Pons (tissue), 1 donor: ENCODE measurements around the gene KRTAP1-4.
"Not testable (repeated sequence)": the region's sequence is repeated elsewhere in the genome, so short reads cannot be mapped to it uniquely, and the experiment has no call there.

Source experiments
- DNase-seq: peaks from one replicate; pipeline ENCODE4 v3.0.0-alpha.2; 2016; ENCODE audit warnings: low spot score

Gene KRTAP1-4, protein sequence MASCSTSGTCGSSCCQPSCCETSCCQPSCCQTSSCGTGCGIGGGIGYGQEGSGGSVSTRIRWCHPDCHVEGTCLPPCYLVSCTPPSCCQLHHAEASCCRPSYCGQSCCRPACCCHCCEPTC

DNA sequence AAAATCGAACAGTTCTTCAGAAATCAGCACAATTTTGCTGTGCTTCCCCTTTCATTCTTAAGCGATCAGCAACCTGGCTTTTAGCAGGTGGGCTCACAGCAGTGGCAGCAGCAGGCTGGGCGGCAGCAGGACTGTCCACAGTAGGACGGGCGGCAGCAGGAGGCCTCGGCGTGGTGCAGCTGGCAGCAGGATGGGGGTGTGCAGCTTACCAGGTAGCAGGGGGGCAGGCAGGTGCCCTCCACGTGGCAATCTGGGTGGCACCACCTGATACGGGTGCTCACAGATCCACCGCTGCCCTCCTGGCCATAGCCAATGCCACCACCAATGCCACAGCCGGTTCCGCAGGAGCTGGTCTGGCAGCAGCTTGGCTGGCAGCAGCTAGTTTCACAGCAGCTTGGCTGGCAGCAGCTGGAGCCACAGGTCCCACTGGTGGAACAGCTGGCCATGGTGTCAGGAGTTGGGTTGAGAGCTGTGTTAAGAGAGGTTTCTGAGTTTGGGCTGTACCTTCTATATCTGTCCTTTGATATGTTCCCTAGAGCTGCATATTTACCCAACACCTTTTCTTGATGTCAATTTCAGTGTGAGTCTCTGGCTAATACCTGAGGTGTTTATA lies at the start of gene KRTAP1-4:
Gene KRTAP1-4, minus strand, starts transcription at position 563 of the 613 bp plus-strand sequence. Its CDS starts 117 bp downstream, at position 446.
- DNase-seq, result no peak

DNA sequence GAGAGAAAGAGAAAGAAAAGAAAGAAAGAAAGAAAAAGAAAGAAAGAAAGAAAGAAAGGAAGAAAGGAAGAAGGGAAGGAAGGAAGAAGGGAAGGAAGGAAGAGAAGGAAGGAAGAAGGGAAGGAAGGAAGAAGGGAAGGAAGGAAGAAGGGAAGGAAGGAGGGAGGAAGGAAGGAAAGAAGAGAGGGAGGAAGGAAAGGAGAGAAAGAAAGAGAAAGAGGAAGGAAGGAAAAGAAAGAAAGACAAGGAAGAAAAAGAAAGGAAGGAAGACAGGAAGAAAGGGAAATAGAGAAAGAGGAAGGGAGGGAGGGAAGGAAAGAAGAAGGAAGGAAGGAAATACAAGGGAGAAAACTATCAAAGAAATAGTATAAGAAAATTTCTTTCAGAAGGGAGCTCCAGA lies 46.8 kb upstream of the KRTAP1-4 start:
- DNase-seq, result no peak

DNA sequence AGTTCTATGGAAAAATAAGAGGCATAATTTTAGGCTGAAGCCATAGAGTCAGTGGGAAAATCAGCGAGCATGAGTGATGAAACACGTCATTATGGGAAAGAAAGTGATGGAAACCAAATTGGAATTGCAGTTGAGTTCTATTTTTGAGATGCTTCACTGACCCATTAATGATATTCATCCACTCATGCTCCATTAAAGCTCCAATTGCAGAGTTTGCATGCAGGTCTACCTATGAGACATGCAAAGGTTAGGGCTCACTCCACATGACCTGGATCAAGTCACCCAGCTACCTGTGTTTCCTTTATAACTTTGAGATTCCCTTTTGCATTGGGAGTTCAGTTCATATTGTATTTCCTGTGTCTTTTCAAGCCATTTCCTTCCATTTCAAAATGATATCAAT lies 43.7 kb upstream of the KRTAP1-4 start:
- no peak for DNase-seq

DNA sequence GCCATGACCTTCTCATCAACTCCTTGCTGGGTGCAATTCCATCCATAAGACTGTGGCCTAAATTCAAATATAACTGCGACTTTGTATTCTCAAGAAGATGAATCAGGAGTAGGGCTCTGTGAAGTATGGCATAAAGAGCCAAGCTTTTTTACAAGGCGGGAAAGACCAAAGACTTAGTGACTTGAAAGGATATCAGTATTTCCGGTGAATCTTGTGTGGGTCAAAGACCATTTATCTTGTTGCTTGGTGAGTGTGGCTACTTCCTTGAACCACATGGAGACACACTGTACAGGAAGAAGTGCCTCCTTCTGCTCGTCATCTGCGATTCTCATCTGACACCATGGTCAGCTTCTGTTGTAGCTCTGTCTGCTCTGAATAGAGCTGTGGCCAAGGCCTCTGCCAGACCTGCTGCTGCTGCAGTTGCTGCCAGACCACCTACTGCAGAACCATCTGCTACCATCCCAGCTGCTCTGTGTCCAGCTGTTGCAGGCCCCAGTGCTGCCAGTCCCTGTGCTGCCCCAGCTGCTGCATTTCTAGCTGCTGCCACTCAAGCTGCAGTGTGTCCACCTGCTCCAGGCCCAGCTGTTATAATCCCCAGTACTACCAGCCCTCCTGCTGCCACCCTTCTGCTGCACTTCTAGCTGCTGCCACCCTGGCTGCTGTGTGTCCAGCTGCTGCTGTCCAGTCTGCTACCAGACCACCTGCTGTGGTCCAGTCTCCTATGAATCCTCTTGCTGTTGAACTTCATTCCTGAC lies 41.8 kb upstream of the KRTAP1-4 start:
- no peak for DNase-seq

DNA sequence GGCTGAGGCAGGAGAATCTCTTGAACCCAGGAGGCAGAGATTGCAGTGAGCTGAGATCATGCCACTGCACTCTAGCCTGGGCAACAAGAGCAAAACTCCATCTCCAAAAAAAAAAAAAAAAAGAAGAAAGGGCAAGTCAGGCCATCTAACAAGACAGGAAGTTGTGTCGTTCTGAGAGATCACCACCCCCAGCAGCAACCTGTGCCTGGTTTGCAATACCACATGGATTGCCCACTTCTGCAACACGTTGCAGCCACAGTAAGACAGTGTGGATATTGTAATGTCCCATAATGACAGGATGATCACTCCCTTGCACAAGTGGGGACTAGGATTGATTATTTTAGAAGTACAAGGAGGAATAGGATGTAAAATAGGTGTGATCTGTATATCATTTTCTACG lies 39.0 kb upstream of the KRTAP1-4 start:
- no peak for DNase-seq

DNA sequence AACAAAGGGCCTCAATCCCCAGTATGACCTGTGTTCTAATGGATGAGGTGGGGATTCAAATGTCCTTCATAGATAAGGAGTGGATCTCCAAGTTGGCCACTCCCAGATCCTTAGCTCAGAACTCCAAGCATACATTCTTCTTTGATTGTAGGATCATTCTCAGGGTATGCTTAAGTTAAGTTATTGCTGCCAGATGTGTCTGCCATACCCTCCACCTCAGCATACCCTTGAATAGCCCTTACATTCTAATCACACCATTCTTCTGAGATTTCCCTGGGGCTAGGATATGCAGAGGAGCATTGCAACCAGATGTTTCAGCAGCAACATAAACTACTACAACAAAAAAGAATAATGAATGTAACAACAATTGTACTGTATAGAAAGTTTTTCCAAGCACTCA lies 37.3 kb upstream of the KRTAP1-4 start:
- DNase-seq, result no peak

DNA sequence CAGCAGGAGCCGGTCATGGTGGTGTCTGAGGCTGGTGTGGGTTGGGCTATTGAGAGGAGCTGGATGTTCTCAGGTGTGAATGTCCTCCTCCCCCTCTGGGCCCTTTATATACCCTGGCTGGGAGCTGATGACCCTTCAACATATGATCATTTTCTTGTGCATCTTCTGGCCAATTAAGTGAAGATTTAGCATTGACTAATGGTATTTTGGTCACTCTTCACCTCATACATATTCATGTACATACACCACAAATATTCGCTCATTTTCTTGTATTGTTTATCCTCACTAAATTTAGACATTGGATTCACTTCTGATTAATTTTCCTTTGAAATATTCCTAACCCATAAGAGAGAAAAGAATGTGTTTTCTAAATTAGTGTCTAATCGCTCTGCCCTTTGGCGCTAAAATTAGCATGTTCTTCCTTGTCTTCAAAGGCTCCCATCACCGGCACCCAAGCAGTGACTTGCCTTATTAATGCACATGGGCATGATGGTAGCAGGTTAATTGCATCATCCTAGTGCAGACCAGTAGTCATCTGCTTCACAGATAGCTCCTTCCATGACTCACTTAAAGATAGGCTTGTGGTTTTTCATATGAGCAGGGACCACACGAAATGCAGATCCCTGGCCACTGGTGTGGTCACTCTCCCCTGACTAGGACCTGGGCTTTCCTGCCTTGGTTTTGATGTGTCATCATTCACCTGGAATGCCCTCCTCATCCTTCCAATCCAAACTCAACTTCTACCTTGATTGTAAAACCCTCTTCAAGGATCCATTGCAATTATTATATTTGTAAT lies 36.0 kb upstream of the KRTAP1-4 start, which contains the start of gene KRTAP2-4:
Gene KRTAP2-4, minus strand, starts transcription at position 51 of the 796 bp plus-strand sequence. Its CDS starts 34 bp downstream, at position 17.
- DNase-seq, result no peak

DNA sequence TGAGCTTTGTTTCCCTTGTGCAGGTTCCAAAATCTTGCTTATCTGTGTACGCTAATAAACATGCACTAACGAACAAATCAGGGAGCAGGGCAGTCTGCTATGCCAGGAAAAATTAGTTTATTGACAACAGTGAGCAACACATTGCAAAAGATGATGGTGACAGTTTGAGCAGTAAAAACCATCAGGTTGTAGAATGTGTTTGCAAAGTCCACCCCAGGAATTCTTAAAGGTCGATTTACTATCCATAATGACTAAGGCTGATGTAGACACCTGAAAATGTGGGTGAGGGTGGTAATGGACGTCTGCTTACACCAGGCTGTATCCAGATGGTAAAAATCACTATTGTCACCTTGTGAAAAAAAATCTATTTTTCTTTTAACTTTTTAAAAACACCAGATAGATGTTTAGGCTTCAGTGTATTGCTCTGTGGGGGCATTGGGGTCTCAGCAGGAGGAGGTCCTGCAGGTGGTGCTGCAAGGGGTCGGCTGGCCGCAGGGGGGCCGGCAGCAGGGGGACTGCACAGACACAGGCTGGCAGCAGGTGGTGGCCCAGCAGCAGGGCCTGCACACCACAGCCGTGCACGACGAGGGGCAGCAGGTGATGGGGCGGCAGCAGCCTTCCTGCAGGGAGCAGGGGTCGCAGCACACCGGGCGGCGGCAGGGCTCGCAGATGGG lies 35.2 kb upstream of the KRTAP1-4 start:
- not testable (repeated sequence) for DNase-seq

DNA sequence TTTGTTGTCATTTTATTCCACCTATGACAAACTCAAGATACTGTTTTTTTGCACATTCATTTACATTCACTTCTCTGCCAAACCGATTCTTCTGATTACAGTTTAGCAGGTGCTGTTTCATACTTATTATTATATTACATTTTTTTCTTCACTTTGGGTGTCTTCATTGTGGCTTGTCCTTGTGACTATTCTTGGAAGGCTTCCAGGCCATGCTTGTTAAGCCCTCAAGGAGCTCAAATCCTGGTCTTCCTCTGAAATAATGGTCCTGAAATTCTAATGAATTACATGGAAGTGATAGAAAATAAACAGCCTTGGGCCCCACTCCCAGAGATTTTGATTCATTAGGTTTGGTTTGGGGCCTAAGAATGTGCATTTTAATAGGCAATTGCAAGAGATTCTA lies 34.3 kb upstream of the KRTAP1-4 start:
- DNase-seq, result no peak

DNA sequence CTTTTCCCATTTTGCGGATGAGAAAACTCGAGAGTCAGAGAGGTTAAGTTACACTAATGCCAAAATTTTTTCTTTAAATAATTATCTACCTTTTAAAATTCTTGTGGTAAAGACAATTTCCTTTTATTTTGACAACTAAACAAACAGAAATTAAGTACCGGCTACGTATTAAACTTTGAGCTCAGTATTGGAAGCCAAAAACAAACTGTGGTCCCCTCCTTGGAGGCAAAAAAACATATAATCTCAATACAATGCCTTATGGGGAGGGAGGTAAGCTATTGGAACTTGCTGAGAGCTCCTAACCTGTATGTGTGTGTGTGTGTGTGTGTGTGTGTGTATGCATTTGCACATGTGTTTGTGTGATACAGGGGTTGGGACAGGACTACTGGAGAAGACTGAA lies 33.5 kb upstream of the KRTAP1-4 start:
- DNase-seq, result no peak

DNA sequence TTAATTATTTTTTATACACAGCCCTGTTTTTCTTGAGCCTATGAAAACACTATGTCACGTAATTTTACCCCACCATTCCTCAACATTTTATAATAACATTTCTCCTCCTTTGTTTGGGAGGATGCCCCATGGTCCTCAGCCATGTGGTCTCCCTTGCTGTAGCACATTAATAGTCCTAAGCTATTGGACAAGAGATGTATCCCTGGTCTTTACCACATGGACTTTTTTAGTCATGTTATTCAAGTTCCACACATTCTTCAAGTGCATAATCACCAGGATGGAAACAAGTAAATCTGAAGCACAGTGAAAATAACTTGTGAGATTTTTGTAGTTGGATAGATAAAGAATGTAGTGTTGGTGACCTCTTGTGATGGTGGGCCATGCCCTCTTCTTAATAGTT lies 32.0 kb upstream of the KRTAP1-4 start:
- no peak for DNase-seq

DNA sequence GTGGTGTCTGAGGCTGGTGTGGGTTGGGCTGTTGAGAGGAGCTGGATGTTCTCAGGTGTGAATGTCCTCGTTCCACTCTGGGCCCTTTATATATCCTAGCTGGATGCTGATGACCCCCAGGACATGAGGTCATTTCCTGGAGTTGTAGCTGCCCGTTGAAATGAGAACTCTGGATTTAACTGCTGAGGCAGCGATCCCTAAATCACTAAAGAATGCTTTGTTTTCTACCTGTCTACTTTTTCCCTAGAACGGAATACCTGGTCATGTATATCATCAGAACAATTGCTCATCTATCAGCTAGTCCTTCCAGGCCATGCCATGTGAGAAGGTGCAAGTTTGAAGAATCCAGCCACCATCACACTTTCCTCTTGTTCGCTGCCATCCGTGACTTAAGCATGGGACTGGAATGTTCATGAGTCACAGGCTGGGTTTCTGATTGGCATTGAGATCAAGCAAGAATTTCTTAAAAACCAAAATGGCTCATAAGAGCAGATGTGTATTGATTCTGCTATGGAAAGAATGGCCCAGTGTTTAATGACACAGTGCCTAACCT lies 30.1 kb upstream of the KRTAP1-4 start, which contains the start of gene KRTAP2-3:
Gene KRTAP2-3, minus strand, starts transcription at position 63 of the 553 bp plus-strand sequence. CDS start 64 bp downstream, outside the sequence.
- DNase-seq, result no peak

DNA sequence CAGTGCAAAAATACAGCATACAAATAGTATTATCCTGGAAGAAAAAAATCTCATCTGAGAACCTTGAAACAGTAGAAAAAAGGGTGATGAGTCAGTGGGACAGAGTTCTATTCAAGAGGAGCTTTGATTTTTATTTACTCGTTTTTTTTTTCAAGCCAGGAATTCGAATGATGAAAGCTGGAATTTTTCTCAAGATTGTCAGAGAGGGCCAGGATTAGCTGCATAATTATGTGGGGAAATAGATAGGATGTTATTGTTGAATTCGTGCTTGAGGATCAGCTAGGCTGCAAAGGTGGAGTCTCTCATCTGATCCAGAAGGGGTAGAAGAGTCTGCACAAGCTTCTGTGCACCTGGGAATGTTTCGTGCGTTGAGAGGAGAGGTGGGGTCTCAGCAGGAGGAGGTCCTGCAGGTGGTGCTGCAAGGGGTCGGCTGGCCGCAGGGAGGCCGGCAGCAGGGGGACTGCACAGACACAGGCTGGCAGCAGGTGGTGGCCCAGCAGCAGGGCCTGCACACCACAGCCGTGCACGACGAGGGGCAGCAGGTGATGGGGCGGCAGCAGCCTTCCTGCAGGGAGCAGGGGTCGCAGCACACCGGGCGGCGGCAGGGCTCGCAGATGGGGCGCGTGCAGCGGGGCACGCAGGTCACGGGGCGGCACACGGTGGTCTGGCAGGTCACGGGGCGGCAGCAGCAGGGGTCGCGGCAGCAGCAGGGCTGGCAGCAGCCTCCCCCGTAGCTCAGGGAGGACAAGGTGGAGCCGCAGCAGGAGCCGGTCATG lies 29.5 kb upstream of the KRTAP1-4 start:
- not testable (repeated sequence) for DNase-seq

DNA sequence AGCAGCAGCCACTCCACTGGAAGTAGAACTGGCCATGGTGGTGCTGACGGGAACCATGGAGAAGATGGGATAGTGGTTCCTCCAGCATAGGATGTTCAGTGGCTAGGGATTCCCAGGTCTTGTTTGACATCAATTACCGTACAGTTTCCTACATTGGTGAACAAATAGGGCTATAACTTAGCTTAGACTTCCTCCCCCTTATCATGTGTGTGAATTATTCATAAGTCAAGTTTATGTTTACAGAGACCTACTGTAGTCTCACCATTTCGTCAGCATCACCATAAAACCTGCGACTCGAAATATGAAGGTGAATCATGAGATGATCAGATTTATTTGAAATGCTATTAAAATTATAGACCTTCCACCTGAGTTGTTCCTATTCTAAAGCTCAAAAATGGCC lies 28.7 kb upstream of the KRTAP1-4 start:
- DNase-seq, result no peak

DNA sequence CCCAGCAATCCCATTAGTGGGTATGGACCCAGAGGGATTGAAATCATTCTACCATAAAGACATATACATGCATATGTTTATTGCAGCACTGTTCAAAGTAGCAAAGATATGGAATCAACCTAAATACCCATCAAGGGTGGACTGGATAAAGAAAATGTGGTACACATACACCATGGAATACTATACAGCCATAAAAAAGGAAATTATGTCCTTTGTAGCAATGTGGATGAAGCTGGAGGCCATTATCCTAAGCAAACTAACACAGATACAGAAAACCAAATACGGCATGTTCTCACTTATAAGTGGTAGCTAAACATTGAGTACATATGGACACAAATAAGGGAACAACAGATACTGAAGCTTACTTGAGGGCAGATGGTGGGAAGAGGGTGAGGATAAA lies 27.6 kb upstream of the KRTAP1-4 start:
- DNase-seq, result no peak

DNA sequence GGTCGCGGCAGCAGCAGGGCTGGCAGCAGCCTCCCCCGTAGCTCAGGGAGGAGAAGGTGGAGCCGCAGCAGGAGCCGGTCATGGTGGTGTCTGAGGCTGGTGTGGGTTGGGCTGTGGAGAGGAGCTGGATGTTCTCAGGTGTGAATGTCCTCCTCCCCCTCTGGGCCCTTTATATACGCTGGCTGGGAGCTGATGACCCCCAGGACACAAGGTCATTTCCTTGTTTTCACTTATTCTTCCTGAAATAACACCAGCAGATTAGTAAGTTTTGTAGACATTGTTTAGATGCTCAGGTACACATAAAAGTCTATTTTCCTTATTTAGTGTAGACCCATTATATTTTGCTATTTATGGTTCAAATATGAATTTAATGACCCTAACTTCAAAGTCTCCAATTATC lies 25.1 kb upstream of the KRTAP1-4 start, which contains the start of gene KRTAP2-2:
Gene KRTAP2-2, minus strand, starts transcription at position 101 of the 400 bp plus-strand sequence. Its CDS starts 19 bp downstream, at position 82.
- not testable (repeated sequence) for DNase-seq

DNA sequence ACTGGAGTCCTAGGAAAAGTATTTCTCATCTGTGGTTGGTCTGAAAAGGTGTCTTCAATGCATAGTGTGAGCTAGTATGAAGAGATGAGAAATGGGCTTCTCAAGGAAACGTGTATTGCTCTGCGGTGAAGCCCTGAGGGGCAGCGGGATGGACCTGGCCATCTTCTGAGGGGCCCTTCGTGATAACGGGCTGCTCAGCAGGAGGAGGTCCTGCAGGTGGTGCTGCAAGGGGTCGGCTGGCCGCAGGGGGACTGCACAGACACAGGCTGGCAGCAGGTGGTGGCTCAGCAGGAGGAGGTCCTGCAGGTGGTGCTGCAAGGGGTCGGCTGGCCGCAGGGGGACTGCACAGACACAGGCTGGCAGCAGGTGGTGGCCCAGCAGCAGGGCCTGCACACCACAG lies 24.6 kb upstream of the KRTAP1-4 start:
- not testable (repeated sequence) for DNase-seq

DNA sequence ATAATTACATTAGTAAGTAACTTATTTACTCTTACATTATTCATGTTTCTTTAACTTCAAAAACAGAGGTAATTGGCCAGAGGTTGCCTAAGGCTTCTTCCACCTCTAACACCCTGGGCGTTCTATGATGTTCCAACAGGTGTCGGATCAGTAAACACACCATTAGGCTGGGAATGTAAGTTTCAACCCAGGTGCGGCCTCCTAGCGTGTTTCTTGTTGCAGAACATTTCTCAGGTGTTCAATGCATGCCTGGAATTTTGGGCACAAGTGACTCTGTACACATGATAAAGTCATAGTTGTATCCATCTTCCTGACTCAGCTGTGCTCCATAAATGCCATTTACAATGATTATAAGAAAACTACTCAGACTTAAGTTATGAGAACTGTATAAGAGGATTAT lies 24.0 kb upstream of the KRTAP1-4 start:
- no peak for DNase-seq

DNA sequence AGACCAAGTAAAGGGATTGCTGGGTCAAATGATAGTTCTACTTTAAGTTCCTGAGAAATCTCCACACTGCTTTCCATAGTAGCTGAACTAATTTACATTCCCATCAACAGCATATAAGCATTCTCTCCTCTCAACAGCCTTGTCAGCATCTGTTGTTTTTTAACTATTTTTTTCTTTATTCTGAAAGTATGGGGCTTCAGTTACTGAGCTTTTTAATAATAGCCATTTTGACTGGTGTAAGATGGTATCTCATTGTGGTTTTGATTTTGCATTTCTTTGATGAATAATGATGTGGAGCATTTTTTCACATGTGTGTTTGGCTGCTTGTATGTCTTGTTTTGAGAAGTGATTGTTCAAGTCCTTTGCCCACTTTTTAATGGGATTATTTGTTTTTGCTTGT lies 22.6 kb upstream of the KRTAP1-4 start:
- DNase-seq, result no peak

DNA sequence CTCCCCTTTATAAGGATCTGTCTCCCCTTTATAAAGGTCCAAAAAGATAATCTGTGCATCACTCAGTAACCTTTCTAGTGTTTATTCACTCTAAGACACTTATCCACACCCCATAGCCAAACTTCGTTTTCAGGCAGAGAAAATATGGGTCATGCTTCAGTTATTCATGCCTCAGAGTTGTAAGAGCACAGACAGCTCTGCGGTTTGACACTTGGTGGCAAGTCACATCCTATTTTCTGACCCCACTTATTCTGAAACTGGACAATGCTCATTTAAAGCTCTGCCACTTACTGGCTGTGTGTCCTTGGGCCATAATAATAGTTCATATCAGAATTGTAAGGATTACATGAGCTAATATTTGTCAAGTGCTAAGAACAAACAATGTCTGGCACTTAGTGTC lies 19.1 kb upstream of the KRTAP1-4 start:
- DNase-seq, result no peak

DNA sequence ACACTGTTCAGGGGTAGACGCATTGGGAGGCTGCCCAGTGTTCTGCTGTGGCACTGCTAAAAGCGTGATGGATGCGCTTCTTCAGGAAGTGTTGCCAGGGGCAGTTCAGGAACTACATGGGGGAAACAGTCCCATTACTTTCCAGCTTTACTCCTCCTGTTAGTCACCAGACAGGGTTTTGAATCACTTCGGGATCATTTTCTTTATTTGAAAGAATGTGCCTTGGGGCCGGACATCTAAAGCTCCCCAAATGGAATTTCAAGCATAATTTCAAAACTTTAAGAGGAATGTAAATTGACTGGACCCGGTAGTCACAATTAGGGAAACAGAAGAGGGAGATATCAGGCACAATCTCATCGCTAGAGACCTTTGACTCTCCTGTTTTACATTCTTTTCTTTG lies 18.4 kb upstream of the KRTAP1-4 start:
- no peak for DNase-seq
